NCI-H1092 treated with DMSO at 0.1 percent for 48 hours (cell line): ENCODE results near the gene C7.
"Not testable (repeated sequence)": the region's sequence is repeated elsewhere in the genome, so short reads cannot be mapped to it uniquely, and the experiment has no call there.

Experiments used
- DNase-seq: peaks from one replicate; lab custom pipeline; 2025; lab: John Stamatoyannopoulos, UW

The C7 gene

GRCh38 chr5:40909264-40909663 lies at the start of gene C7:
Gene C7 (plus strand): TSS chr5:40909497. CDS start chr5:40909611, 114 bp downstream.
- DNase-seq: no peak

- DNase-seq: no peak
These were observed 48.6 kb upstream of the C7 start for GRCh38 chr5:40860711-40861110.

- DNase-seq: not testable (repeated sequence)
These were observed 44.3 kb upstream of the C7 start for GRCh38 chr5:40865004-40865403.

GRCh38 chr5:40866844-40867243 lies 42.5 kb upstream of the C7 start:
- no peak for DNase-seq

- no peak for DNase-seq
These were observed 39.9 kb upstream of the C7 start for GRCh38 chr5:40869384-40869783.

- DNase-seq: no peak
These were observed 38.1 kb upstream of the C7 start for GRCh38 chr5:40871177-40871576.

- DNase-seq: not testable (repeated sequence)
These were observed 37.0 kb upstream of the C7 start for GRCh38 chr5:40872253-40872652.

GRCh38 chr5:40873286-40873880 lies 35.9 kb upstream of the C7 start:
- no peak for DNase-seq

- no peak for DNase-seq
These were observed 33.3 kb upstream of the C7 start for GRCh38 chr5:40875958-40876357.

GRCh38 chr5:40877371-40877988 lies 31.8 kb upstream of the C7 start:
- DNase-seq: no peak

GRCh38 chr5:40879163-40879942 lies 29.9 kb upstream of the C7 start:
- peak; percentile 28 for DNase-seq

GRCh38 chr5:40882291-40882690 lies 27.0 kb upstream of the C7 start:
- DNase-seq: no peak

GRCh38 chr5:40883051-40883450 lies 26.2 kb upstream of the C7 start:
- not testable (repeated sequence) for DNase-seq

GRCh38 chr5:40895440-40896425 lies 13.6 kb upstream of the C7 start:
- DNase-seq: not testable (repeated sequence)

GRCh38 chr5:40904205-40904993 lies 4.9 kb upstream of the C7 start:
- DNase-seq: peak; percentile 20

- DNase-seq: no peak
These were observed 4.3 kb upstream of the C7 start for GRCh38 chr5:40904994-40905306.

- no peak for DNase-seq
These were observed 2.9 kb upstream of the C7 start for GRCh38 chr5:40906351-40906751.

GRCh38 chr5:40909723-40910122 lies 426 bp downstream of the C7 start:
- no peak for DNase-seq

- DNase-seq: no peak
These were observed 2.0 kb downstream of the C7 start for GRCh38 chr5:40911266-40911665.

GRCh38 chr5:40914835-40915234 lies 5.5 kb downstream of the C7 start:
- no peak for DNase-seq

- DNase-seq: no peak
These were observed 6.1 kb downstream of the C7 start for GRCh38 chr5:40915341-40915926.
